IPS-11a (cell line): ENCODE data around the gene MYH9.
A peak's percentile ranks its signal among the peaks of the same experiment; 100 is the strongest.
"Not testable (repeated sequence)": the region's sequence is repeated elsewhere in the genome, so short reads cannot be mapped to it uniquely, and the experiment has no call there.

Source experiments
- H3K4me3 ChIP-seq: one replicate; pipeline ENCODE4 v1.5.1; 2013; ENCODE audit warnings: low read depth, low read length, control low read depth

MYH9 gene

GRCh38 chr22:36387959-36388726, at the start of gene MYH9:
Gene MYH9, minus strand, starts transcription at chr22:36387967. Its CDS starts 38,731 bp downstream, at chr22:36349236.
- H3K4me3 ChIP-seq = peak within 1 kb of the TSS; percentile 82

GRCh38 chr22:36435516-36436415, 48.0 kb upstream of the MYH9 start:
- no peak overlapping the region for H3K4me3 ChIP-seq

DNA sequence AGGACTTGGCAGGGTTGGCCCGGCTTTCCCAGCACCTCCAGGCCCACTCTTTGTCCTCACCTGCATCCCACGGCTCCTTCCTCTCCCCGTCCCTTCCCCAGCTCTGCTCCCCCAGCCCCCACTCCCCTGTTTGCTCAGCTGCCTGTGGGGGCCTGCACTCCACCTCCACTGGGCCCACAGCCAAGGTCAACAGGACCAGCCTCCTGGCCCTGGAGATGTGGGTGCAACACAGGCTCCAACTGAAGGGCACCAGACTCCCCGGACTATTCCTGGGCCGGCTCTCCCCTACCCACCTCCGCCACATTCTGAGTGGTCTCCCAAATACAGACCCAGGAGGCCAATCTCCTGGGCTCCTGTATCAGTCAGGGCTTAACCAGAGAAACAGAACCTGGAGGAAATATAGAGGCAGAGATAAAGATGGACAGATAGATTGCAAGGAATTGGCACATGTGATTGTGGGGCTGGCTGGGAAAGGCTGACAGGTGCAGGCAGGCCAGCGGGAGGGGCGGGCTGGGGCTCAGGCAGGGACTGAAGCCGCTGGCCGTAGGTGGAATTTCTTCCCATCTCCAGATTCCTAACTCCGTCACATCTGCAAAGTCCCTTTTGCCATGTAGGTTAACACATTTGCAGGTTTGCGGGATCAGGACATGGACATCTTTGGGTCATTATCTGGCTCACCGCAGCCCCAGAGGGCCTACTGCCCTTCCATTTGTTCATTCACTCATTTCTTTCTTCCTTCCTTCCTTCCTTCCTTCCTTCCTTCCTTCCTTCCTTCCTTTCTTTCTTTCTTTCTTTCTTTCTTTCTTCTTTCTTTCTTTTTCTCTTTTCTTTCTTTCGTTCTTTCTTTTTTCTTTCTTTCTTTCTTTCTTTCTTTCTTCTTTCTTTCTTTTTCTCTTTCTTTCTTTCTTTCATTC, 45.8 kb upstream of the MYH9 start:
- H3K4me3 ChIP-seq = no peak overlapping the region

DNA sequence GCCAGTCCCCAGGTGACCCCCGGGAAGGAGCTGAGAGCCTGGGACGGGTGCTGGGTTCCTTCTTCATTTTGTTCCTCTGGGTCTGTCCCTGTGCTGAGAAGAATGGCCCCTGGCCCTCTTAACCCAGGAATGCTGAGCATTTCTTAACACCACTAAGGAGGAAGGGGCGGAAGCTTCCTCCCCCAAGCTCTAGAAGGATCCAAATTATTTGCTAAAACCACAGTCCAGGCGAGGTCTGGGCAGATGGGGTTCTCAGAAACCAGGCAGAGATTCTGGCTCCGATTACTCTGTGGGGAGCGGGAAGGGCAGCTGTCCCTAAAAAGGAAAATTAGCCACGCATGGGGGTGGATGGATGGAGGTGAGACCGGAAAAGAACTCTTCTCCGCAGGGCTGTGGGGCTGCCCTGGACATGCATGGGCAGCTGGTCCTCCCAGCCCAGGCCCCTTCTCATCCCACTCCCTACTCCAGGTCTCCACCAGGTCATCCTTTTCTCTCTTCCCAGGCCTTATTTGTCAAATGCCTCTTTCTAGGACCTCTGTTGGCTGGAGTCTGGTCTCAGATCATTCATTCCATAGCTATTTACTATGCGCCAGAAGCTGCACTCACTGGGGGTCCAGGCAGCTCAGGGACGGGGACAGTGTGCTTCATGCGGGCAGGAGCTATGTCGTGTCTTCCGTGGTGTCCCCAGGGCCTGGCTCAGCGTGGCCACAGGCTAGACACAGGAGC, 45.0 kb upstream of the MYH9 start:
- no peak overlapping the region for H3K4me3 ChIP-seq

DNA sequence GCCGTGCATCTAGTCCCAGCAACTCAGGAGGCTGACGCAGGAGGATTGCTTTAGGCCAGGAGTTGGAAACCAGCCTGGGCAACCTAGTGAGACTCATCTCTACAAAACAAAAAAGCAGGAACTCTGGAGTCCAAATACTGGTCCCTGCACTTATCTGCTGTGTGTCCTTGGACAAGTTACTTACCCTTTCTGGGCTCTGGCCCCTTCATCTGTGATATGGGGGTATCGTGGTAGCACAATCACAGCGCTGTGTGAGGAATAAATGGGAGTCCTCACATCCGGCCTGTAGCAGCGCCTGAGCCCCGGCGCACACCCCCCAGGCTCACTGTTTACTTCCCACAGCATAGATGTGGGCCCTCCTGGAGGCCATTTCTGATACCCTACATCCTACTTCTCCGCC, 44.2 kb upstream of the MYH9 start:
- H3K4me3 ChIP-seq = no peak overlapping the region

GRCh38 chr22:36430863-36431262, 43.1 kb upstream of the MYH9 start:
- no peak overlapping the region for H3K4me3 ChIP-seq

GRCh38 chr22:36427952-36428351, 40.2 kb upstream of the MYH9 start:
- not testable (repeated sequence) for H3K4me3 ChIP-seq

DNA sequence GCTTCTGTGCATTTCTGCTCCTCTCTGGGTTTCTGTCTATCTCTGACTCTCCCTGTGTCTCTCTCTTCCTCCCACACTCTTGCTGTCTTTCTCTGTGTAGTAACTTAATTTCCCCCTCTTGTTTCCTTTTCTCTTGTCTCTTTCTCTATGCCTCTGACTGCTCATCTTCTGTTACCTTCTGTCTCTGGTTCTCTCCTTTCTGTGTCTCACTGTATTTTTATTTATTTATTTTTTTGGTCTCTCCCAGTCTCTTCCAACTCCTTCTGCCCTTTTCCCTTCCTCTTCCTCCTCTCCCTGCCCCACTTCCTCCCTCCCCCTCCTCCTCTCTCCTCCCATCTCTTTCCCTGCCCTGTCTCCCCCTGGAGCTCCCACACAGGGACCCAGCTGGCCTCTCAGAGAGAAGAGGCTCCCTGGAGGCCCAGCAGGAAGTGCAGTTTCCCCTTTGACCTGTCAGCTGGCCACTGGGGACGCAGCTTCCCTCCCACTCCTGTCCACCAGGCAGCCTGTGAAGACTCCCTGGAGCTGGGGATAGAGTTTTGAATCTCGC, 38.3 kb upstream of the MYH9 start:
- H3K4me3 ChIP-seq = no peak overlapping the region

DNA sequence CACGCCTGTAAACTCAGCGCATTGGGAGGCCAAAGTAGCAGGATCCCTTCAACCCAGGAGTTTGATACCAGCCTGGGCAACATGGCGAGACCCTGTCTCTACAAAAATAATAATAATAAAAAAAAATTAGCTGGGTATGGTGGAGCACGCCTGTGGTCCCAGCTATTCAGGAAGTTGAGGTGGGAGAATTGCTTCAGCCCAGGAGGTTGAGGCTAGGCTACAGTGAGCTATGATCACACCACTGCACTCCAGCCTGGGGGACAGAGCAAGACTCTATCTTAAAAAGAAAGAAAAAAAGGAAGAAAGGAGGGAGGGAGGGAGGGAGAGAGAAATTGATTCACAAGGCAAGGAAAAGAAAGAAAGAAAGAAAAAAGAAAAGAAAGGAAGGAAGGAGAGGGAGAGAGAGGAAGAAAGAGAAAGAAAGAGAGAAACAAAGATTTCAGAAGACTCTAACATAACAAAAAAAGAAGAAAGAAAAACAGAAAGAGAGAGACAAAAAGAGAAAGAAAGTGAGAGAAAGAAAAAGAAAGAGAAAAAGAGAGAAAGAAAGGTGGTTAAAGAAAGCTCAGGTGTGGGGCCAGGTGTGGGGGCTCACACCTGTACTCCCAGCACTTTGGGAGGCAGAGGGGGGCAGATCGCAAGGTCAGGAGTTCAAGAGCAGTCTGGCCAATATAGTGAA, 37.3 kb upstream of the MYH9 start:
- H3K4me3 ChIP-seq = no peak overlapping the region

GRCh38 chr22:36424466-36424865, 36.7 kb upstream of the MYH9 start:
- not testable (repeated sequence) for H3K4me3 ChIP-seq

DNA sequence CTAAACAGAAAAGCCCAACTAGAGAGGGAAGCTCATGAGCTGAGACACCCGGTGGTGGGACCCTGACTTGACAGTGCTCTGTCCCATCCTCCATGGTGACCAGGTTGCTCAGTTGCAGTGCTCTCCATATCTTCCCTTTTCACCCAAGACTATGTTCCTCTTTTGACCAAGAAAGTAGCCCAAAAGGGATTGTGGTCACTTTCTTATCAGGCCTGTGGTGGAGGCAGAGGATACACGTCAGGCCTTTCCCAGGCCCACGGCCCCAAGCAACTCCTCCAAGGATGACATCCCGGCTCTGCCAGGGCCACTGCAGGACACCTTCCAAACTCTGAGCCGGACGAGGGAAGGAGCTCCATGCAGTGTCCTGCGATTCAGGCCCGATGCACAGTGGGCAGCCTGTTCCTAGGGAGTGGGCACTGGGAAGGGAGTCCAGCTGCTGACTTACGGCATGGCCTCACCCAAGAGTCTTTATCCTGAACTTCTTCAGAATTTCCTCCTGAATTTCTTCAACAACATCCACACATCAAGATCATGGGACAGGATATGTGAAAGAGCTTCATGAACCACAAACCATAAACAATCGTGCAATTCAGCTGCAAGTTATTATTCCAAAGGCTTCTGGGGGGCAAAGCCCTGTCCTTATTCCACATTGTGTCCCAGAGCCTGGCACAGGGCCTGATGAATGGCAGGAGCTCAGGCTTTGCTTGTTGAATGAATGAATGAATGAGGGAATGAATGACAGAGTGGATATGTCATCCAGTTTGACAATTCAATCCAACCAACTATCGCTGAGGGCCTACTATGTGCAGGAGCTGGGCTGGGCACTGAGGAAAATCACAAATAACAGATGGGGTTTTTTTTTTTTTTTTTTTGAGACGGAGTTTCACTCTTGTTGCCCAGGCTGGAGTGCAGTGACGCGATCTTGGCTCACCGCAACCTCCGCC, 36.0 kb upstream of the MYH9 start:
- H3K4me3 ChIP-seq = no peak overlapping the region

DNA sequence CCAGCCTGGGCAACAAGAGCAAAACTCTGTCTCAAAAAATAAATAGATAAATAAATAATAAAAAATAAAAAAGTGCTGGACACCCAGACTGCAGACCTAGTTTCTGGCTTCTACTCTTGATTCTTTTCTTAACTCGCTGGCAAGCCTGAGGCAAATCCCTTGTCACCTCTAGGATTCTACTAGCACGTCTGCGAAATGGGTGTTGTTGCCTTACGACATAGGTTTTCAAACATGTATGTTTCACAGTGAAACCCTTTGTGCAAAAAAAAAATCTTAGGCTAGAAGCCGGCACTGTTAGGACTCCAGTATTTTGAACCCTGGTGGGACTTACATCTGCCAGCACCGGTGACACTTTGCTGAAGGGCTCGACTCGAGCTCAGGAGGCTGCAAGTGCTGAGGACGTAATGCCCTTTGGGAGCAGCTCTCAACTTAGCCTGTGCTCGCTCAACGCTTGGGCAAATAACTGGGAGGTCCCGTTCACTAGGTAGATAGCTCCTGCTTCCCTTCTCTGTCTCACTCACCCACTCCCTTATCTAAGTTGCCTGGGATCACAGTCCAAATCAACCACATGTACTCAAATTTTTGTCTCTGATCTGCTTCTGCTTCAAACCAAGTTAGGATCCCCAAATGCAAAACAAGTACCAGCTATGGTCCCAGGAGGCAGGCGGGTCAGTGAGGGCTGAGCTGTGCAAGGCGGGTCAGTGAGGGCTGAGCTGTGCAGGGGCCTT, 34.7 kb upstream of the MYH9 start:
- H3K4me3 ChIP-seq = no peak overlapping the region

GRCh38 chr22:36419912-36420882, 32.4 kb upstream of the MYH9 start:
- H3K4me3 ChIP-seq = no peak overlapping the region

DNA sequence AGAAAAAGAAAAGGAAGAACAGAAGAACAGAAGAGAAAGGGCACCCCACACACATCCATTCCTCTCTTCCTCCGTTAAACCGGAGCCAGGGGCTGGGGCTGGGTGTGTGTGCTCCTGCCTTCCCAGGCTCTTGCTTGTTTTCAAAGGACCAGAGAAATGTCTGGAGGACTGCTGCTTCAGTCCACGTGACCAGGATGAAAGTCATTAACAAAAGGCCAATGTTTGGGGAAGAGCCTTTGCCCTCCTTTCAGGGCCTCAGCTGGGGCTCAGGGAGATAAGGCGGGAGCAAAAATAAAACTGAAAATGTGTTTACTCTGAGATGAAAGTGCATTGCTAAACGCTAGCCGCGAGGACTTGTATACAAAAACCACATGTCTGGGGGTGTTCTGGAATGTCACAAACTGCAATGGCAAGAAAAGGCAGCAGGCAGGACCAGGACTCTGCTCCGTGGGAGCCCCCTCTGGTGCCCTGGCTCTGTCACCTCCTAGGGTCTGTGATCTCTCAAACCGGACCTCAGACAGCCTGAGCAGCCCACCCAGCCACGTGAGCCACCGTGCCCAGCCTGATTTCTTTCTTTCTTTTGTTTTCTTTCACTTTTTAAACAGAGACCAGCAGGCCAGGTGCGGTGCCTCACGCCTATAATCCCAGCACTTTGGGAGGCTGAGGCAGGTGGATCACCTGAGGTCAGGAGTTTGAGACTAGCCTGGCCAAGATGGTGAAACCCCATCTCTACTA, 31.6 kb upstream of the MYH9 start:
- H3K4me3 ChIP-seq = no peak overlapping the region

GRCh38 chr22:36417281-36417686, 29.5 kb upstream of the MYH9 start:
- H3K4me3 ChIP-seq = no peak overlapping the region
